WTC11 (cell line): Measurements from ENCODE around the gene GNG2. TPM values are rescaled to one million over a fixed set of nuclear protein-coding genes. Genes with fewer than 3 reads are reported as not detected.

ENCODE experiments used
- ATAC-seq: fragments of 200-7000 bp; cut with Tn5 transposase; 2 replicates; pipeline ENCODE4 v1.10.0; 2021; ENCODE audit warnings: mild to moderate bottlenecking, moderate library complexity
- CTCF ChIA-PET: fragments of 300-600 bp; sonication (Branson Sonifier 250); formaldehyde crosslinking; loops from one replicate; lab custom pipeline; 2021; ENCODE audit warnings: antibody characterized with exemption; lab: Charles Lee
- POLR2A ChIA-PET: fragments of 350-600 bp; sonication (Branson Sonifier 250); formaldehyde crosslinking; loops from one replicate; lab custom pipeline; 2021; ENCODE audit warnings: antibody characterized with exemption; lab: Charles Lee
- DNase-seq: peaks from one replicate; pipeline ENCODE4 v3.0.0; 2021; ENCODE audit warnings: low spot score
- H3K27ac Mint-ChIP-seq: 2 replicates; pipeline ENCODE4 v1.8.0; 2021; ENCODE audit warnings: mixed read lengths
- H3K27me3 Mint-ChIP-seq: 2 replicates; pipeline ENCODE4 v1.8.0; 2021; ENCODE audit warnings: low read depth, mild to moderate bottlenecking, moderate library complexity, mixed read lengths
- H3K36me3 Mint-ChIP-seq: 2 replicates; pipeline ENCODE4 v1.8.0; 2021; ENCODE audit warnings: mixed read lengths
- H3K4me1 Mint-ChIP-seq: 2 replicates; pipeline ENCODE4 v1.8.0; 2022; ENCODE audit warnings: mixed read lengths
- H3K4me3 Mint-ChIP-seq: 2 replicates; pipeline ENCODE4 v1.8.0; 2021; ENCODE audit warnings: mild to moderate bottlenecking, moderate library complexity, mixed read lengths
- H3K9me3 Mint-ChIP-seq: 2 replicates; pipeline ENCODE4 v1.8.0; 2021; ENCODE audit warnings: mixed read lengths
- CBFB ChIP-seq: sonication (generic); formaldehyde crosslinking; IDR thresholded peaks from 2 replicates; pipeline ENCODE4 v1.8.1; 2022; ENCODE audit warnings: mild to moderate bottlenecking, low read depth, missing genetic modification reagents
- FOXP4 ChIP-seq: sonication (generic); formaldehyde crosslinking; IDR thresholded peaks from 2 replicates; pipeline ENCODE4 v1.8.0; 2022; ENCODE audit warnings: mild to moderate bottlenecking, missing genetic modification reagents
- GABPB1 ChIP-seq: sonication (generic); formaldehyde crosslinking; IDR thresholded peaks from 2 replicates; pipeline ENCODE4 v1.8.1; 2023; ENCODE audit warnings: mild to moderate bottlenecking, missing genetic modification reagents
- GRHL2 ChIP-seq: fragments of 250-450 bp; sonication (Bioruptor Pico); IDR thresholded peaks from 2 replicates; pipeline ENCODE4 v1.8.0; 2022; ENCODE audit warnings: mild to moderate bottlenecking, moderate library complexity; ENCODE audit not compliant: insufficient replicate concordance, severe bottlenecking
- JUN ChIP-seq: sonication (generic); formaldehyde crosslinking; IDR thresholded peaks from 2 replicates; pipeline ENCODE4 v1.8.0; 2023; ENCODE audit warnings: mild to moderate bottlenecking, missing genetic modification reagents
- NFE2L1 ChIP-seq: sonication (generic); formaldehyde crosslinking; IDR thresholded peaks from 2 replicates; pipeline ENCODE4 v1.8.1; 2023; ENCODE audit warnings: missing genetic modification reagents
- RELA ChIP-seq: sonication (generic); formaldehyde crosslinking; IDR thresholded peaks from 2 replicates; pipeline ENCODE4 v1.8.1; 2022; ENCODE audit warnings: missing genetic modification reagents, mild to moderate bottlenecking, borderline replicate concordance
- SP1 ChIP-seq: sonication (generic); formaldehyde crosslinking; conservative IDR thresholded peaks from 2 replicates; pipeline ENCODE4 v1.8.1; 2022; ENCODE audit warnings: missing genetic modification reagents
- TEAD1 ChIP-seq: sonication (generic); formaldehyde crosslinking; IDR thresholded peaks from 2 replicates; pipeline ENCODE4 v1.8.0; 2022; ENCODE audit warnings: mild to moderate bottlenecking, missing genetic modification reagents
- ZBTB21 ChIP-seq: sonication (generic); formaldehyde crosslinking; IDR thresholded peaks from 2 replicates; pipeline ENCODE4 v1.8.1; 2023; ENCODE audit warnings: mild to moderate bottlenecking, missing genetic modification reagents, borderline replicate concordance
- ZMAT4 ChIP-seq: fragments of 250-450 bp; sonication (Bioruptor Pico); IDR thresholded peaks from 2 replicates; pipeline ENCODE4 v1.9.0; 2021; ENCODE audit warnings: mild to moderate bottlenecking
- ZNF263 ChIP-seq: sonication (generic); formaldehyde crosslinking; IDR thresholded peaks from 2 replicates; pipeline ENCODE4 v1.8.1; 2022; ENCODE audit warnings: low read depth, mild to moderate bottlenecking, moderate library complexity, missing genetic modification reagents
- total RNA-seq: library from RNA; stranded (reverse); gene quantifications from 3 replicates; pipeline ENCODE4 v1.2.3, GENCODE V29; 2021
- TF ChIP-seq, protein P1 (sequence below): sonication (generic); formaldehyde crosslinking; IDR thresholded peaks from 2 replicates; pipeline ENCODE4 v1.8.0; 2022; ENCODE audit warnings: missing genetic modification reagents
- TF ChIP-seq, protein P2 (sequence below): fragments of 250-450 bp; sonication (Bioruptor Pico); conservative IDR thresholded peaks from 2 replicates; pipeline ENCODE4 v1.9.0; 2021; ENCODE audit warnings: mild to moderate bottlenecking
- TF ChIP-seq, protein P3 (sequence below): sonication (generic); formaldehyde crosslinking; IDR thresholded peaks from 2 replicates; pipeline ENCODE4 v1.8.1; 2023; ENCODE audit warnings: mild to moderate bottlenecking, missing genetic modification reagents, moderate library complexity
- TF ChIP-seq, protein P4 (sequence below): sonication (generic); formaldehyde crosslinking; conservative IDR thresholded peaks from 2 replicates; pipeline ENCODE4 v1.8.1; 2023; ENCODE audit warnings: mild to moderate bottlenecking, low read depth, missing genetic modification reagents, moderate library complexity
- TF ChIP-seq, protein P5 (sequence below): fragments of 200-600 bp; IDR thresholded peaks from 2 replicates; pipeline ENCODE4 v1.8.0; 2022; ENCODE audit warnings: antibody characterized with exemption

The GNG2 gene
- total RNA-seq, 1 experiment from 2014 or later: 10.7 TPM

DNA sequence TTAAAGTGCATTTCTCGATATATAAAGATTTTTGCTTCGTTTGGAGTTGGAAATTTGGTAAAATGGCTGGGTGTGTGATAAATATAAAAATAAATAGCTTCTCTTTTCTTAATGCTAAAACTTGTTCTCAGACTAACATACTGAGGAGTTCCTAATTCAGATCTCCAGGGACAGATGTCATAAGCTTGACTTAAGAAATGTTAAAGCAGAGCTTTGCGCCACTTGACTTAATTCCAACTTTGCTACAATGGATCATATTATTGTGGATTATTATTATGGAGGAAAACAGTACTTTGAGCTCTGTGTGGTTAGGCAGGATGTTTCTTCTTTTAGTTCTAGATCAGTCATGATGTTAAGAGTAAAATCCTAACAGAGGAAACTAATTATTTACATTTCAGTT, 33.8 kb downstream of the GNG2 start:
- no peak for DNase-seq
- no peaks in the 10 kb centered on the region for H3K27me3 Mint-ChIP-seq
- ATAC-seq: no peak
- peaks cover 6% of the 10 kb centered on the region for H3K4me1 Mint-ChIP-seq
- ChIA-PET POLR2A (no interaction called here), CTCF (no interaction called here)
- no peak overlapping the region for H3K27ac Mint-ChIP-seq
- H3K36me3 Mint-ChIP-seq: no peaks in the 10 kb centered on the region
- H3K4me3 Mint-ChIP-seq: no peak overlapping the region
- no peaks in the 10 kb centered on the region for H3K9me3 Mint-ChIP-seq
- TF ChIP-seq GRHL2 (no peak), NFE2L1 (CRISPR knock-in tag) (no peak), CBFB (CRISPR knock-in tag) (no peak), ZNF263 (CRISPR knock-in tag) (no peak), TEAD1 (CRISPR knock-in tag) (no peak), JUN (no peak), GABPB1 (CRISPR knock-in tag) (no peak)
- TF ChIP-seq, protein P1, sequence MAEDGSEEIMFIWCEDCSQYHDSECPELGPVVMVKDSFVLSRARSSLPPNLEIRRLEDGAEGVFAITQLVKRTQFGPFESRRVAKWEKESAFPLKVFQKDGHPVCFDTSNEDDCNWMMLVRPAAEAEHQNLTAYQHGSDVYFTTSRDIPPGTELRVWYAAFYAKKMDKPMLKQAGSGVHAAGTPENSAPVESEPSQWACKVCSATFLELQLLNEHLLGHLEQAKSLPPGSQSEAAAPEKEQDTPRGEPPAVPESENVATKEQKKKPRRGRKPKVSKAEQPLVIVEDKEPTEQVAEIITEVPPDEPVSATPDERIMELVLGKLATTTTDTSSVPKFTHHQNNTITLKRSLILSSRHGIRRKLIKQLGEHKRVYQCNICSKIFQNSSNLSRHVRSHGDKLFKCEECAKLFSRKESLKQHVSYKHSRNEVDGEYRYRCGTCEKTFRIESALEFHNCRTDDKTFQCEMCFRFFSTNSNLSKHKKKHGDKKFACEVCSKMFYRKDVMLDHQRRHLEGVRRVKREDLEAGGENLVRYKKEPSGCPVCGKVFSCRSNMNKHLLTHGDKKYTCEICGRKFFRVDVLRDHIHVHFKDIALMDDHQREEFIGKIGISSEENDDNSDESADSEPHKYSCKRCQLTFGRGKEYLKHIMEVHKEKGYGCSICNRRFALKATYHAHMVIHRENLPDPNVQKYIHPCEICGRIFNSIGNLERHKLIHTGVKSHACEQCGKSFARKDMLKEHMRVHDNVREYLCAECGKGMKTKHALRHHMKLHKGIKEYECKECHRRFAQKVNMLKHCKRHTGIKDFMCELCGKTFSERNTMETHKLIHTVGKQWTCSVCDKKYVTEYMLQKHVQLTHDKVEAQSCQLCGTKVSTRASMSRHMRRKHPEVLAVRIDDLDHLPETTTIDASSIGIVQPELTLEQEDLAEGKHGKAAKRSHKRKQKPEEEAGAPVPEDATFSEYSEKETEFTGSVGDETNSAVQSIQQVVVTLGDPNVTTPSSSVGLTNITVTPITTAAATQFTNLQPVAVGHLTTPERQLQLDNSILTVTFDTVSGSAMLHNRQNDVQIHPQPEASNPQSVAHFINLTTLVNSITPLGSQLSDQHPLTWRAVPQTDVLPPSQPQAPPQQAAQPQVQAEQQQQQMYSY (CRISPR knock-in tag): no peak
- TF ChIP-seq, protein P2, sequence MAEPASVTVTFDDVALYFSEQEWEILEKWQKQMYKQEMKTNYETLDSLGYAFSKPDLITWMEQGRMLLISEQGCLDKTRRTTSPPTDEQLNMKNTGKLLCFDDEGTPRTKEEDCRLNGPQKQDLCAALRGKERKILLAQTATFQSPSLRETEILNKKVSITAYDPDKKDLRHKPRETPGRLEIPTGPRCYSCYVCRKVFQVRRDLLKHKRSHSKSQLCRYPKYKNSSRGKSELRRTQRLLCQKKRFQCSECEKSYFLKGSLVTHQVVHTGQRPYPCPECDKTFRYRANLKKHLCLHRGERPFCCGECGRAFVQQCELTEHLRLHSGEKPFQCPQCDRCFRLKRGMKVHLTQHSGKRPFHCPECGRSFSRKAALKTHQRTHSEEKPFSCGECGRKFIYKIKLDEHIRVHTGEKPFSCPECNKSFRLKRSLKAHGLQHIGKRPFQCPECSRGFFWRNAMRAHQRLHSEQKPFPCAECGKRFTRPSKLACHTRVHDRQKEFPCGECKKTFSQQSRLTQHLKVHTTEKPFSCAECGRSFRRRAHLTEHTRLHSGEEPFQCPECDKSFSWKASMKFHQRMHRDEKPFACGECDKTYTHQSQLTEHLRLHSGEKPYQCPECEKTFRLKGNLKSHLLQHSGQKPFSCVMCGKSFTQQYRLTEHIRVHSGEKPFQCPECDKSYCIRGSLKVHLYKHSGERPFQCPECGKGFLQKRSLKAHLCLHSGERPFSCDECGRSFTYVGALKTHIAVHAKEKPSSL: no peak
- TF ChIP-seq, protein P3, sequence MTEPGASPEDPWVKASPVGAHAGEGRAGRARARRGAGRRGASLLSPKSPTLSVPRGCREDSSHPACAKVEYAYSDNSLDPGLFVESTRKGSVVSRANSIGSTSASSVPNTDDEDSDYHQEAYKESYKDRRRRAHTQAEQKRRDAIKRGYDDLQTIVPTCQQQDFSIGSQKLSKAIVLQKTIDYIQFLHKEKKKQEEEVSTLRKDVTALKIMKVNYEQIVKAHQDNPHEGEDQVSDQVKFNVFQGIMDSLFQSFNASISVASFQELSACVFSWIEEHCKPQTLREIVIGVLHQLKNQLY (CRISPR knock-in tag): no peak

DNA sequence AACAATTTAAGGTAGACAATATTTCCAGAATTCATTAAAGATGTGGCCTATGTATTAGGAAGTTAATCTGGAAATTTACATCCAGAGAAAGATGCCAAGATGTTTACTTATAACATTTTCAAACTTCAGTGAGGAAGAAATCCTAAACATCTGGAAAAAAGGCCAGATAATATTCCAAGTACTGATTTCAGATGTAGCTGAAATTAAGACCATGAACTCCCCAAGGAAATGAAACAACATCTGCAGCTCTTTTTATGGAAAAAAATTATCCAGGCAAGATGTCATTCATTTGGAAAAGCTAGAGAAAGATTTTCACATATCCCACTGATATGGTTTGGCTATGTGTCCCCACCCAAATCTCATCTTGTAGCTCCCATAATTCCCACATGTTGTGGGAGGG, 35.0 kb downstream of the GNG2 start:
- no peak for DNase-seq
- Mint-ChIP-seq H3K4me3 (no peak overlapping the region), H3K36me3 (no peaks in the 10 kb centered on the region), H3K27ac (no peak overlapping the region), H3K9me3 (no peaks in the 10 kb centered on the region), H3K4me1 (no peaks in the 10 kb centered on the region), H3K27me3 (no peaks in the 10 kb centered on the region)
- ATAC-seq: no peak
- POLR2A ChIA-PET: no interaction called here
- CTCF ChIA-PET: no interaction called here
- TF ChIP-seq, protein P4, sequence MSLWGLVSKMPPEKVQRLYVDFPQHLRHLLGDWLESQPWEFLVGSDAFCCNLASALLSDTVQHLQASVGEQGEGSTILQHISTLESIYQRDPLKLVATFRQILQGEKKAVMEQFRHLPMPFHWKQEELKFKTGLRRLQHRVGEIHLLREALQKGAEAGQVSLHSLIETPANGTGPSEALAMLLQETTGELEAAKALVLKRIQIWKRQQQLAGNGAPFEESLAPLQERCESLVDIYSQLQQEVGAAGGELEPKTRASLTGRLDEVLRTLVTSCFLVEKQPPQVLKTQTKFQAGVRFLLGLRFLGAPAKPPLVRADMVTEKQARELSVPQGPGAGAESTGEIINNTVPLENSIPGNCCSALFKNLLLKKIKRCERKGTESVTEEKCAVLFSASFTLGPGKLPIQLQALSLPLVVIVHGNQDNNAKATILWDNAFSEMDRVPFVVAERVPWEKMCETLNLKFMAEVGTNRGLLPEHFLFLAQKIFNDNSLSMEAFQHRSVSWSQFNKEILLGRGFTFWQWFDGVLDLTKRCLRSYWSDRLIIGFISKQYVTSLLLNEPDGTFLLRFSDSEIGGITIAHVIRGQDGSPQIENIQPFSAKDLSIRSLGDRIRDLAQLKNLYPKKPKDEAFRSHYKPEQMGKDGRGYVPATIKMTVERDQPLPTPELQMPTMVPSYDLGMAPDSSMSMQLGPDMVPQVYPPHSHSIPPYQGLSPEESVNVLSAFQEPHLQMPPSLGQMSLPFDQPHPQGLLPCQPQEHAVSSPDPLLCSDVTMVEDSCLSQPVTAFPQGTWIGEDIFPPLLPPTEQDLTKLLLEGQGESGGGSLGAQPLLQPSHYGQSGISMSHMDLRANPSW (CRISPR knock-in tag): no peak
- TF ChIP-seq, protein P5, sequence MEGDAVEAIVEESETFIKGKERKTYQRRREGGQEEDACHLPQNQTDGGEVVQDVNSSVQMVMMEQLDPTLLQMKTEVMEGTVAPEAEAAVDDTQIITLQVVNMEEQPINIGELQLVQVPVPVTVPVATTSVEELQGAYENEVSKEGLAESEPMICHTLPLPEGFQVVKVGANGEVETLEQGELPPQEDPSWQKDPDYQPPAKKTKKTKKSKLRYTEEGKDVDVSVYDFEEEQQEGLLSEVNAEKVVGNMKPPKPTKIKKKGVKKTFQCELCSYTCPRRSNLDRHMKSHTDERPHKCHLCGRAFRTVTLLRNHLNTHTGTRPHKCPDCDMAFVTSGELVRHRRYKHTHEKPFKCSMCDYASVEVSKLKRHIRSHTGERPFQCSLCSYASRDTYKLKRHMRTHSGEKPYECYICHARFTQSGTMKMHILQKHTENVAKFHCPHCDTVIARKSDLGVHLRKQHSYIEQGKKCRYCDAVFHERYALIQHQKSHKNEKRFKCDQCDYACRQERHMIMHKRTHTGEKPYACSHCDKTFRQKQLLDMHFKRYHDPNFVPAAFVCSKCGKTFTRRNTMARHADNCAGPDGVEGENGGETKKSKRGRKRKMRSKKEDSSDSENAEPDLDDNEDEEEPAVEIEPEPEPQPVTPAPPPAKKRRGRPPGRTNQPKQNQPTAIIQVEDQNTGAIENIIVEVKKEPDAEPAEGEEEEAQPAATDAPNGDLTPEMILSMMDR: no peak
- TF ChIP-seq, protein P1 (CRISPR knock-in tag): no peak
- TF ChIP-seq FOXP4 (CRISPR knock-in tag) (no peak), SP1 (CRISPR knock-in tag) (no peak), ZMAT4 (CRISPR knock-in tag) (no peak), ZBTB21 (CRISPR knock-in tag) (no peak), RELA (CRISPR knock-in tag) (no peak)
